ENCODE results near the gene COX4I2. TPM values are rescaled to one million over a fixed set of nuclear protein-coding genes. Genes with fewer than 3 reads are reported as not detected.
A peak's percentile ranks its signal among the peaks of the same experiment; 100 is the strongest.

The COX4I2 gene
- total and polyA plus RNA-seq, 2 donors from 2014 or later, result 1.3 to 6.9 TPM

GRCh38 chr20:31594002-31594557 is 43.6 kb upstream of the COX4I2 start:
- Histone ChIP-seq H3K9me3 (ENCODE audit: control insufficient read depth in 2 of 3, insufficient read depth in 1 of 3, low read length in 3 of 3) (no peaks in the 10 kb centered on the region), H3K36me3 (ENCODE audit: control insufficient read depth in 2 of 3, insufficient read depth in 3 of 3, low read length in 3 of 3) (no peaks in the 10 kb centered on the region), H3K4me1 (ENCODE audit: control insufficient read depth in 2 of 3, insufficient read depth in 2 of 3, low read depth in 1 of 3, low read length in 3 of 3) (peaks cover 2 to 8% (median 8%) of the 10 kb centered on the region in 3 donors), H3K27ac (ENCODE audit: low read depth in 2 of 2, low read length in 2 of 2) (peak overlapping the region in 1 of 2 donors; percentile 61), H3K9ac (ENCODE audit: low read length in 3 of 3) (peak overlapping the region in 1 of 3 donors; percentile 40), H3K4me3 (ENCODE audit: low read length in 3 of 3) (no peak overlapping the region), H3K27me3 (ENCODE audit: control insufficient read depth, insufficient read depth, low read length) (no peaks in the 10 kb centered on the region)
- TF ChIP-seq CTCF (IDR thresholded peaks at IDR 0.05; ENCODE audit: borderline replicate concordance, extremely low read depth, insufficient read depth), result no peak
- FAIRE-seq, result no peak
- intact Hi-C loops (cut with DNase I), result no loop called here
- no peak for DNase-seq

DNA sequence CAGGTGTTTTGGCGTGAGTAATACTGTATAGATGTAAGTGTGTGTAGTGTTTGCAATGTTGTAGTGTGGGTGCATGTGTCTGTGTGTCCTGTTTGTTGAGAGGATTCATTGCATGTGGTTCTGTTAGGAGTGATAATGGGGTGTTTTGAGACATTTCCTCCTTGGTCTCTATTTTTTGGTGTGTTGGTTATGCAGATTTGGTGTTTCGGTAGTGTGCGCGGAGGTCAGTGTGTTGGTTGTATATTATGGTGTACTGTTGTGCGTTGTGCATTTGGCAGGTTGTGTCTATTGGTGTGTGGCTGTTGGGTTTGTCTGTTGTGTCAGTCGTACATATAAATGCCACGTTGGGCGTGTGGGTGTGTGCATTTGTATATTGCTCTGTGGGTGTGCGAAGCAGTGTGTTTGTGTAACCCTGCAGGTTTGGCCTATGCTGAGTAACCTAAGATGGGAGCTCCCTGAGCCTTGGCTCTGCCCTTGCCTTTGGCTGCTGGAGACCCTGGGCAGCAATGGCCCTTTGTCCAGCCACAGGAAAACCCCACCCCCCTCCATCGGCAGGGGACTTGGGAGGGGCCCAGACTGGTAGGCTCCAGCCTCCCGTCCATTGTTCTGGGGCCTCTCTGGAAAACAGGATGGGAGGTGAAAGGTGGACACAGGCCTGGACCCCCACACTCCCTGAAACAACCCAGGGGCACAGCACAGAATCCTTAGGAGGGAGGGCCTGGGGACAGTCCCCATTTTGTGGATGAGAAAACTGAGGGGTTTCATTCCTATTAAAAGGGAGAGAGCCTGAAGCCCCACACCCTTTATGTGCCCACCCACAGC is 42.9 kb upstream of the COX4I2 start:
- peak; percentile 60 to 88 (median 79) for DNase-seq
- FAIRE-seq, result no peak
- H3K4me1 ChIP-seq (ENCODE audit: control insufficient read depth in 2 of 3, insufficient read depth in 2 of 3, low read depth in 1 of 3, low read length in 3 of 3), result peaks cover 2 to 8% (median 8%) of the 10 kb centered on the region in 3 donors
- no peaks in the 10 kb centered on the region for H3K9me3 ChIP-seq (ENCODE audit: control insufficient read depth in 2 of 3, insufficient read depth in 1 of 3, low read length in 3 of 3)
- intact Hi-C loops (cut with DNase I), result no loop called here
- H3K4me3 ChIP-seq (ENCODE audit: low read length in 3 of 3), result no peak overlapping the region
- H3K27me3 ChIP-seq (ENCODE audit: control insufficient read depth, insufficient read depth, low read length), result no peaks in the 10 kb centered on the region
- TF ChIP-seq CTCF (IDR thresholded peaks at IDR 0.05; ENCODE audit: borderline replicate concordance, extremely low read depth, insufficient read depth), result no peak
- H3K9ac ChIP-seq (ENCODE audit: low read length in 3 of 3), result peak overlapping the region in 1 of 3 donors; percentile 40
- peak overlapping the region; percentile 16 to 61 for H3K27ac ChIP-seq (ENCODE audit: low read depth in 2 of 2, low read length in 2 of 2)
- no peaks in the 10 kb centered on the region for H3K36me3 ChIP-seq (ENCODE audit: control insufficient read depth in 2 of 3, insufficient read depth in 3 of 3, low read length in 3 of 3)

DNA sequence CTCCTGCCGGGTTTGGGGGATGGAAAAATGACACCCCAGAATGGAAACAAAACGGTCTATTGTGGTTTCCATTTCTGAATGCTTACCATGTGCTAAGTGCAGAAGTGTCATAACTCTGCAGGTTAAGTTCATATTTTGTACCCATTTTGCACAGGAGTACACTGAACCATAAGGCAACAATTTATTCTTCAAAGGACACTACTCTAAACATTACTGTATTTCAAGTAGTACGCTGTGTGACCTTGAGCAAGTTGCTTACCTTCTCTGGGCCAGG is 42.4 kb upstream of the COX4I2 start:
- Histone ChIP-seq H3K9ac (ENCODE audit: low read length in 3 of 3) (peak overlapping the region in 1 of 3 donors; percentile 8), H3K27me3 (ENCODE audit: control insufficient read depth, insufficient read depth, low read length) (no peaks in the 10 kb centered on the region), H3K4me1 (ENCODE audit: control insufficient read depth in 2 of 3, insufficient read depth in 2 of 3, low read depth in 1 of 3, low read length in 3 of 3) (peaks cover 2 to 8% (median 8%) of the 10 kb centered on the region in 3 donors), H3K9me3 (ENCODE audit: control insufficient read depth in 2 of 3, insufficient read depth in 1 of 3, low read length in 3 of 3) (no peaks in the 10 kb centered on the region), H3K4me3 (ENCODE audit: low read length in 3 of 3) (no peak overlapping the region), H3K27ac (ENCODE audit: low read depth in 2 of 2, low read length in 2 of 2) (peak overlapping the region; percentile 16 to 61), H3K36me3 (ENCODE audit: control insufficient read depth in 2 of 3, insufficient read depth in 3 of 3, low read length in 3 of 3) (no peaks in the 10 kb centered on the region)
- FAIRE-seq (no peak), DNase-seq (no peak)
- intact Hi-C loops (cut with DNase I), result no loop called here
- TF ChIP-seq CTCF (IDR thresholded peaks at IDR 0.05; ENCODE audit: borderline replicate concordance, extremely low read depth, insufficient read depth), result no peak
